HEK293 (cell line): ENCODE measurements around the gene HSDL1.
A peak's percentile ranks its signal among the peaks of the same experiment; 100 is the strongest.

Experiments used
- CTCF ChIA-PET: fragments of 350-600 bp; formaldehyde crosslinking; extraction: SDS; loops from one replicate; lab custom pipeline; 2021; ENCODE audit warnings: antibody characterized with exemption; lab: Yijun Ruan, JAX
- POLR2A ChIA-PET: fragments of 300-600 bp; formaldehyde crosslinking; extraction: SDS; loops from one replicate; lab custom pipeline; 2020; ENCODE audit warnings: antibody characterized with exemption, inconsistent platforms; lab: Yijun Ruan, JAX
- H3K27ac ChIP-seq: fragments of 200-500 bp; sonication (Bioruptor generic); 2 replicates; pipeline ENCODE4 v1.5.1; 2014; ENCODE audit warnings: low read depth, low read length, control low read depth, inconsistent platforms; ENCODE audit errors: extremely low read depth
- H3K36me3 ChIP-seq, 2 experiments: fragments of 200-500 bp in 1 of 2; sonication (Bioruptor generic) in 1 of 2; 1 replicate in 1 of 2; 2 replicates in 1 of 2; pipeline ENCODE4 v1.5.1; 2014 to 2017; ENCODE audit warnings: inconsistent platforms in 2 of 2, low read length in 2 of 2; ENCODE audit not compliant: control insufficient read depth in 2 of 2, insufficient read depth in 1 of 2
- H3K4me1 ChIP-seq: fragments of 200-500 bp; sonication (Bioruptor generic); 2 replicates; pipeline ENCODE4 v1.5.1; 2014; ENCODE audit warnings: mild to moderate bottlenecking, low read length, inconsistent platforms; ENCODE audit not compliant: control insufficient read depth, insufficient read depth
- H3K4me3 ChIP-seq: 2 replicates; pipeline ENCODE4 v1.5.1; 2011; ENCODE audit warnings: low read depth, mild to moderate bottlenecking, control low read depth, low read length, moderate library complexity
- H3K9me3 ChIP-seq: fragments of 200-500 bp; sonication (Bioruptor generic); 2 replicates; pipeline ENCODE4 v1.5.1; 2014; ENCODE audit warnings: low read depth, low read length, inconsistent platforms; ENCODE audit not compliant: control insufficient read depth, insufficient read depth
- KLF1 ChIP-seq: fragments of 450-650 bp; formaldehyde crosslinking; IDR thresholded peaks from 2 replicates; pipeline ENCODE4 v1.5.1; 2016; ENCODE audit warnings: missing biosample characterization, missing genetic modification characterization
- MYNN ChIP-seq: fragments of 450-650 bp; formaldehyde crosslinking; IDR thresholded peaks from 2 replicates; pipeline ENCODE4 v1.5.1; 2016; ENCODE audit warnings: missing biosample characterization, missing genetic modification characterization, borderline replicate concordance
- PRDM10 ChIP-seq: fragments of 450-650 bp; formaldehyde crosslinking; IDR thresholded peaks from 2 replicates; pipeline ENCODE4 v1.5.1; 2016; ENCODE audit warnings: missing biosample characterization, missing genetic modification characterization
- SETDB1 ChIP-seq: IDR thresholded peaks from one replicate; pipeline ENCODE4 v1.6.1; 2017; ENCODE audit warnings: mild to moderate bottlenecking, low read length, moderate library complexity, mixed read lengths; ENCODE audit not compliant: insufficient read length
- ZBTB48 ChIP-seq: fragments of 450-650 bp; formaldehyde crosslinking; IDR thresholded peaks from 2 replicates; pipeline ENCODE4 v1.5.1; 2016; ENCODE audit warnings: missing biosample characterization, missing genetic modification characterization
- ZBTB7A ChIP-seq: fragments of 450-650 bp; formaldehyde crosslinking; IDR thresholded peaks from 2 replicates; pipeline ENCODE4 v1.5.1; 2016; ENCODE audit warnings: low read depth, missing biosample characterization, missing genetic modification characterization
- ZFHX2 ChIP-seq: fragments of 450-650 bp; formaldehyde crosslinking; conservative IDR thresholded peaks from 2 replicates; pipeline ENCODE4 v1.5.1; 2016; ENCODE audit warnings: missing biosample characterization, missing genetic modification characterization
- ZFP69B ChIP-seq: fragments of 450-650 bp; formaldehyde crosslinking; IDR thresholded peaks from 2 replicates; pipeline ENCODE4 v1.5.1; 2016; ENCODE audit warnings: missing biosample characterization, missing genetic modification characterization
- ZNF133 ChIP-seq: fragments of 450-650 bp; formaldehyde crosslinking; IDR thresholded peaks from 2 replicates; pipeline ENCODE4 v1.5.1; 2016; ENCODE audit warnings: missing biosample characterization, missing genetic modification characterization
- ZNF362 ChIP-seq: fragments of 450-650 bp; formaldehyde crosslinking; IDR thresholded peaks from 2 replicates; pipeline ENCODE4 v1.5.1; 2016; ENCODE audit warnings: missing biosample characterization, missing genetic modification characterization
- ZNF610 ChIP-seq: fragments of 450-650 bp; formaldehyde crosslinking; IDR thresholded peaks from 2 replicates; pipeline ENCODE4 v1.5.1; 2016; ENCODE audit warnings: missing biosample characterization, missing genetic modification characterization, borderline replicate concordance
- ZNF645 ChIP-seq: fragments of 450-650 bp; formaldehyde crosslinking; IDR thresholded peaks from 2 replicates; pipeline ENCODE4; 2016; ENCODE audit warnings: missing biosample characterization, missing genetic modification characterization
- ZNF654 ChIP-seq: fragments of 450-650 bp; formaldehyde crosslinking; IDR thresholded peaks from 2 replicates; pipeline ENCODE4 v1.5.1; 2016; ENCODE audit warnings: low read depth, missing biosample characterization, missing genetic modification characterization
- ZNF677 ChIP-seq: fragments of 450-650 bp; IDR thresholded peaks from 2 replicates; pipeline ENCODE4 v1.5.0; 2018; ENCODE audit warnings: missing biosample characterization, mild to moderate bottlenecking, missing genetic modification characterization, moderate library complexity
- ZNF701 ChIP-seq: fragments of 450-650 bp; formaldehyde crosslinking; IDR thresholded peaks from 2 replicates; pipeline ENCODE4 v1.5.1; 2016; ENCODE audit warnings: missing biosample characterization, missing genetic modification characterization
- ZNF791 ChIP-seq: fragments of 450-650 bp; formaldehyde crosslinking; IDR thresholded peaks from 2 replicates; pipeline ENCODE4 v1.5.1; 2016; ENCODE audit warnings: missing biosample characterization, missing genetic modification characterization
- ZNF792 ChIP-seq: fragments of 450-650 bp; formaldehyde crosslinking; IDR thresholded peaks from 2 replicates; pipeline ENCODE4 v1.5.1; 2016; ENCODE audit warnings: missing biosample characterization, missing genetic modification characterization

The HSDL1 gene

GRCh38 chr16:84080378-84080777 is 64.6 kb downstream of the HSDL1 start:
- no peak overlapping the region for H3K27ac ChIP-seq
- CTCF ChIA-PET, result interaction anchor here (0.9 to 1.4 kb wide), 2 partner anchors 15 to 124 kb away, joined by 4 read pairs; no protein-coding TSS in a partner anchor
- no peaks in the 10 kb centered on the region for H3K4me1 ChIP-seq
- TF ChIP-seq ZFHX2 (no peak), ZNF362 (no peak), PRDM10 (tag by site-specific recombination) (peak; percentile 36; the same call in 1 of the 2 replicates), ZNF791 (tag by site-specific recombination) (no peak), MYNN (tag by site-specific recombination) (no peak), SETDB1 (no peak)
- TF ChIP-seq, all 188 proteins: peak for 1
- POLR2A ChIA-PET, result no interaction called here
- Histone ChIP-seq H3K36me3 (peaks cover 17 to 94% of the 10 kb centered on the region in 2 experiments; a peak in 2 of 3 replicates), H3K9me3 (no peaks in the 10 kb centered on the region), H3K4me3 (no peak overlapping the region)

- POLR2A ChIA-PET, result no interaction called here
Observed at GRCh38 chr16:84079664-84080063, 65.3 kb downstream of the HSDL1 start.

GRCh38 chr16:84075376-84075775 is 69.6 kb downstream of the HSDL1 start:
- no peak overlapping the region for H3K4me3 ChIP-seq
- no peak overlapping the region for H3K27ac ChIP-seq
- H3K4me1 ChIP-seq, result no peaks in the 10 kb centered on the region
- TF ChIP-seq ZBTB7A (no peak), ZBTB48 (no peak)
- ChIA-PET POLR2A (no interaction called here), CTCF (interaction anchor here (0.6 to 2.1 kb wide), 4 partner anchors 9 to 112 kb away, joined by 3 to 9 read pairs (median 3); partner anchors contain the start of gene TAF1C)
- H3K9me3 ChIP-seq, result no peaks in the 10 kb centered on the region
- peaks cover 21 to 94% of the 10 kb centered on the region in 2 experiments; a peak in 2 of 3 replicates for H3K36me3 ChIP-seq

More at GRCh38 chr16:84079664-84080063, 65.3 kb downstream of the HSDL1 start:
- Histone ChIP-seq H3K4me1 (no peaks in the 10 kb centered on the region), H3K27ac (no peak overlapping the region), H3K4me3 (no peak overlapping the region)
- CTCF ChIA-PET, result interaction anchor here (0.6 to 1.4 kb wide), 4 partner anchors 12 to 123 kb away, joined by 3 to 11 read pairs (median 4); no protein-coding TSS in a partner anchor
- no peak for TF ChIP-seq ZNF610 (tag by site-specific recombination)
- no peak for TF ChIP-seq ZNF654 (tag by site-specific recombination)
- no peak for TF ChIP-seq ZNF792 (tag by site-specific recombination)
- TF ChIP-seq ZNF701, result no peak
- TF ChIP-seq ZFP69B, result no peak
- TF ChIP-seq ZNF645 (tag by site-specific recombination), result no peak
- TF ChIP-seq ZNF677 (tag by site-specific recombination), result no peak
- no peak for TF ChIP-seq ZNF133 (tag by site-specific recombination)
- no peak for TF ChIP-seq KLF1 (tag by site-specific recombination)
- TF ChIP-seq, all 188 proteins: peak for 0
- H3K36me3 ChIP-seq, result peaks cover 17 to 95% of the 10 kb centered on the region in 2 experiments; a peak in 2 of 3 replicates
- H3K9me3 ChIP-seq, result no peaks in the 10 kb centered on the region
